ENCODE data around the gene ASB2. TPM values are rescaled to one million over a fixed set of nuclear protein-coding genes. Genes with fewer than 3 reads are reported as not detected.

The ASB2 gene
- 1 to 10 TPM in 2 of 4 donors, under 1 TPM in 1, not detected in 1; 0.60 to 2.1 (median 1.8) TPM for total RNA-seq

- H3K4me3 ChIP-seq, result peak within 1 kb of the TSS in 3 of 4 donors; percentile 2 to 32 (median 10)
- H3K9me3 ChIP-seq, result peaks cover 0 to 3% (median 0%) of the 10 kb centered on the region in 4 donors
- DNase-seq (ENCODE audit: low spot score in 2 of 2), result no peak
- no peak for TF ChIP-seq POLR2A (IDR thresholded peaks at IDR 0.05)
- TF ChIP-seq, protein P1, sequence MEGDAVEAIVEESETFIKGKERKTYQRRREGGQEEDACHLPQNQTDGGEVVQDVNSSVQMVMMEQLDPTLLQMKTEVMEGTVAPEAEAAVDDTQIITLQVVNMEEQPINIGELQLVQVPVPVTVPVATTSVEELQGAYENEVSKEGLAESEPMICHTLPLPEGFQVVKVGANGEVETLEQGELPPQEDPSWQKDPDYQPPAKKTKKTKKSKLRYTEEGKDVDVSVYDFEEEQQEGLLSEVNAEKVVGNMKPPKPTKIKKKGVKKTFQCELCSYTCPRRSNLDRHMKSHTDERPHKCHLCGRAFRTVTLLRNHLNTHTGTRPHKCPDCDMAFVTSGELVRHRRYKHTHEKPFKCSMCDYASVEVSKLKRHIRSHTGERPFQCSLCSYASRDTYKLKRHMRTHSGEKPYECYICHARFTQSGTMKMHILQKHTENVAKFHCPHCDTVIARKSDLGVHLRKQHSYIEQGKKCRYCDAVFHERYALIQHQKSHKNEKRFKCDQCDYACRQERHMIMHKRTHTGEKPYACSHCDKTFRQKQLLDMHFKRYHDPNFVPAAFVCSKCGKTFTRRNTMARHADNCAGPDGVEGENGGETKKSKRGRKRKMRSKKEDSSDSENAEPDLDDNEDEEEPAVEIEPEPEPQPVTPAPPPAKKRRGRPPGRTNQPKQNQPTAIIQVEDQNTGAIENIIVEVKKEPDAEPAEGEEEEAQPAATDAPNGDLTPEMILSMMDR (IDR thresholded peaks at IDR 0.05), result no peak
- TF ChIP-seq EP300 (IDR thresholded peaks at IDR 0.05), result no peak
- peak within 1 kb of the TSS in 3 of 4 donors; percentile 13 to 82 (median 73) for H3K27ac ChIP-seq
- peaks cover 0 to 20% (median 12%) of the 10 kb centered on the region in 4 donors for H3K4me1 ChIP-seq
- 15 to 19% methylated on average over 12 of the region's 12 CpGs for WGBS, 2 donors
- H3K36me3 ChIP-seq, result no peaks in the 10 kb centered on the region
- H3K27me3 ChIP-seq, result no peaks in the 10 kb centered on the region
Measured at GRCh38 chr14:93976477-93977057, at the start of gene ASB2. TSS of gene ASB2 (minus strand) at chr14:93976570. CDS start at chr14:93964539, 12,031 bp downstream.

DNA sequence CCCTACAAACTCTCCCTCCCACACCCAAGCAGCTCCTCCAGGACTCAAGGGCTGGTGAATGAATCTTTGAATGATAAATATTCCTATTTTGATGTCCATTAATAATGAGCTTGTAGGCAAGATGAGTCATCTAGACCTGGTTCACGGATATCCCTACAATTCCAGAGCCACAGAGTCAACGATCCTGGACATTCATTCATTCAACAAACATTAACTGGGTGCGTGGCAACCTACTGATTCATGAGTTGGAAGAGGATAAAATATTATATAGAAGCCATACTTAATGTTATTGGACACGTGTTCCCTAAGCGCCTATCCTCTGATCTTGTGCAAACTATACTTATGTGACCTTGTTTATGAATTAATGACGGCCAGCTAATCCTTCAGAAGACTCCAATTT lies 49.4 kb upstream of the ASB2 start:
- 55 to 58% methylated on average over 6 of the region's 6 CpGs for WGBS, 2 donors
- TF ChIP-seq EP300 (IDR thresholded peaks at IDR 0.05) (no peak), POLR2A (IDR thresholded peaks at IDR 0.05) (no peak)
- TF ChIP-seq, protein P1 (IDR thresholded peaks at IDR 0.05), result no peak
- H3K27me3 ChIP-seq, result no peaks in the 10 kb centered on the region
- H3K36me3 ChIP-seq, result no peaks in the 10 kb centered on the region
- H3K4me1 ChIP-seq, result peaks cover 0 to 14% (median 0%) of the 10 kb centered on the region in 4 donors
- H3K27ac ChIP-seq, result no peak overlapping the region
- DNase-seq (ENCODE audit: low spot score in 2 of 2), result no peak
- peak overlapping the region in 2 of 4 donors; percentile 61 to 73 for H3K4me3 ChIP-seq
- no peaks in the 10 kb centered on the region for H3K9me3 ChIP-seq

- no peak for DNase-seq (ENCODE audit: low spot score in 2 of 2)
- 83 to 92% methylated on average over 2 of the region's 2 CpGs for WGBS, 2 donors
Measured at GRCh38 chr14:94024549-94024948, 48.2 kb upstream of the ASB2 start.

GRCh38 chr14:94022532-94023411 lies 46.4 kb upstream of the ASB2 start:
- no peak overlapping the region for H3K27ac ChIP-seq
- no peak overlapping the region for H3K4me3 ChIP-seq
- peaks cover 0 to 14% (median 0%) of the 10 kb centered on the region in 4 donors for H3K4me1 ChIP-seq
- no peak for DNase-seq (ENCODE audit: low spot score in 2 of 2)
- TF ChIP-seq, protein P1 (IDR thresholded peaks at IDR 0.05), result no peak
- TF ChIP-seq POLR2A (IDR thresholded peaks at IDR 0.05) (no peak), EP300 (IDR thresholded peaks at IDR 0.05) (no peak)
- 66 to 73% methylated on average over 9 to 10 of the region's 10 CpGs for WGBS, 2 donors
- no peaks in the 10 kb centered on the region for H3K9me3 ChIP-seq
- H3K27me3 ChIP-seq, result no peaks in the 10 kb centered on the region
- no peaks in the 10 kb centered on the region for H3K36me3 ChIP-seq

More at GRCh38 chr14:94024549-94024948, 48.2 kb upstream of the ASB2 start:
- Histone ChIP-seq H3K27ac (no peak overlapping the region), H3K27me3 (no peaks in the 10 kb centered on the region), H3K4me1 (peaks cover 0 to 14% (median 0%) of the 10 kb centered on the region in 4 donors), H3K4me3 (no peak overlapping the region), H3K36me3 (no peaks in the 10 kb centered on the region), H3K9me3 (no peaks in the 10 kb centered on the region)
- TF ChIP-seq EP300 (IDR thresholded peaks at IDR 0.05) (no peak), POLR2A (IDR thresholded peaks at IDR 0.05) (no peak)
- TF ChIP-seq, protein P1 (IDR thresholded peaks at IDR 0.05), result no peak
